ENCODE measurements around the gene PLXNB1.

PLXNB1 gene

GRCh38 chr3:48414376-48415250 lies 15.3 kb downstream of the PLXNB1 start:
- TF ChIP-seq CTCF (IDR thresholded peaks at IDR 0.05; ENCODE audit: low read depth, low read length) = no peak
- no peak for DNase-seq (ENCODE audit: extremely low read depth, low read depth)

GRCh38 chr3:48413611-48414010 lies 16.3 kb downstream of the PLXNB1 start:
- DNase-seq (ENCODE audit: extremely low read depth, low read depth) = no peak
- TF ChIP-seq CTCF (IDR thresholded peaks at IDR 0.05; ENCODE audit: low read depth, low read length) = no peak

- TF ChIP-seq CTCF (IDR thresholded peaks at IDR 0.05; ENCODE audit: low read depth, low read length) = no peak
- no peak for DNase-seq (ENCODE audit: extremely low read depth, low read depth)
Measured at GRCh38 chr3:48413086-48413485, 16.8 kb downstream of the PLXNB1 start.

- no peak for TF ChIP-seq CTCF (IDR thresholded peaks at IDR 0.05; ENCODE audit: low read depth, low read length)
- DNase-seq (ENCODE audit: extremely low read depth, low read depth) = no peak
Measured at GRCh38 chr3:48412375-48413001, 17.4 kb downstream of the PLXNB1 start.

- TF ChIP-seq CTCF (IDR thresholded peaks at IDR 0.05; ENCODE audit: low read depth, low read length) = no peak
Measured at GRCh38 chr3:48411606-48412374, 18.1 kb downstream of the PLXNB1 start.

GRCh38 chr3:48411041-48411588 lies 18.8 kb downstream of the PLXNB1 start:
- no peak for TF ChIP-seq CTCF (IDR thresholded peaks at IDR 0.05; ENCODE audit: low read depth, low read length)
- DNase-seq (ENCODE audit: extremely low read depth, low read depth) = no peak

More at GRCh38 chr3:48411606-48412374, 18.1 kb downstream of the PLXNB1 start:
- DNase-seq (ENCODE audit: extremely low read depth, low read depth) = no peak
